Measurements from ENCODE around the gene TTC3.

TTC3 gene

GRCh38 chr21:37153935-37154350 lies 80.9 kb downstream of the TTC3 start:
- DNase-seq = no peak

- DNase-seq = no peak
Measured at GRCh38 chr21:37155186-37155585, 82.1 kb downstream of the TTC3 start.

- DNase-seq = no peak
Measured at GRCh38 chr21:37157938-37158337, 84.9 kb downstream of the TTC3 start.

- DNase-seq = peak; percentile 38
Measured at GRCh38 chr21:37159053-37159776, 86.2 kb downstream of the TTC3 start.

- no peak for DNase-seq
Measured at GRCh38 chr21:37159949-37160348, 86.9 kb downstream of the TTC3 start.

- DNase-seq = no peak
Measured at GRCh38 chr21:37164742-37165141, 91.7 kb downstream of the TTC3 start.

GRCh38 chr21:37165586-37165985 lies 92.5 kb downstream of the TTC3 start:
- no peak for DNase-seq

GRCh38 chr21:37166733-37167132 lies 93.7 kb downstream of the TTC3 start:
- no peak for DNase-seq

- DNase-seq = no peak
Measured at GRCh38 chr21:37168666-37169065, 95.6 kb downstream of the TTC3 start.

- DNase-seq = no peak
Measured at GRCh38 chr21:37172646-37173045, 99.6 kb downstream of the TTC3 start.

GRCh38 chr21:37176716-37177115 lies 103.7 kb downstream of the TTC3 start:
- DNase-seq = no peak

GRCh38 chr21:37181059-37181458 lies 108.0 kb downstream of the TTC3 start:
- no peak for DNase-seq

GRCh38 chr21:37182222-37182621 lies 109.2 kb downstream of the TTC3 start:
- no peak for DNase-seq

- DNase-seq = no peak
Measured at GRCh38 chr21:37183749-37184148, 110.7 kb downstream of the TTC3 start.

GRCh38 chr21:37184784-37185593 lies 111.9 kb downstream of the TTC3 start:
- DNase-seq = no peak

- DNase-seq = no peak
Measured at GRCh38 chr21:37186983-37187382, 113.9 kb downstream of the TTC3 start.

- DNase-seq = no peak
Measured at GRCh38 chr21:37188825-37189224, 115.8 kb downstream of the TTC3 start.

- DNase-seq = no peak
Measured at GRCh38 chr21:37192019-37192418, 119.0 kb downstream of the TTC3 start.

- no peak for DNase-seq
Measured at GRCh38 chr21:37193006-37193405, 120.0 kb downstream of the TTC3 start.

- no peak for DNase-seq
Measured at GRCh38 chr21:37193676-37194075, 120.6 kb downstream of the TTC3 start.

GRCh38 chr21:37195059-37195458 lies 122.0 kb downstream of the TTC3 start:
- DNase-seq = no peak

- no peak for DNase-seq
Measured at GRCh38 chr21:37195610-37196009, 122.6 kb downstream of the TTC3 start.

GRCh38 chr21:37196847-37197246 lies 123.8 kb downstream of the TTC3 start:
- no peak for DNase-seq

- no peak for DNase-seq
Measured at GRCh38 chr21:37197746-37198145, 124.7 kb downstream of the TTC3 start.
